ENCODE measurements around the gene SND1. TPM values are rescaled to one million over a fixed set of nuclear protein-coding genes. Genes with fewer than 3 reads are reported as not detected.

SND1 gene
- total and polyA plus RNA-seq, 4 donors: 59.4 to 214 (median 84.1) TPM

DNA sequence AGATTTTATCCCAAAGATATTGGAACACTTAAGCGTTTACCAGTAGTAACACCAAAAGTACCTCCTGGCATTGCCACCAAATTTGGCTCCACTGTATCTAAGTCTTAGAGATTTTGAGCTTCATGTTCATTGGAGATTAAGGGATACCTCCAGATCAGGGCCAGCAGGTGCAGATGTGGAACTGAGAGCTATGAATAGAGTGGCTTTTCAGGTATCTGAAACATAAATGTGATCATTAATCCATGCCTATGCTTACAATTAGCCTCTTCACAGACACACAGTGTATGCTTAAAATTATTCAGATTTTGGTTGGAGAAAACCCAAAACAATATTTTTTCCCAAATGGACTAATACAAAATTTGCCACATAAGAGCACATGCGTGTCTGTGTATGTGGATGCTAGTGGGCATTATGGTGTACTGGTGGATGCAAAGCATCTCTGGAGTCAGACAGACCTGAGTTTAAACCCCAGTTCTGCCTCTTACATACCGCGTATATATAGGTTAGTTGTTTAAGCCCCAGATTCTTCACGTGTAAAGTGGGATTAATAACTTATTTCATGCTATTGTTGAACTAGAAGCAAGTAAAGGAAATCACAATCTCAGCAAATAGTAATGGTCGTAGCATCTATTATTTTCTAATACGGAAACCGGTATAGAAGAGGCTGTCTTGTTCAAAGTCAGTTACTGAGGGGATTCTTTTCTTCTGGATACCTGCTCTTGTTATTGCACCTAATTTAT, 386.1 kb downstream of the SND1 start:
- Histone ChIP-seq H3K27ac (ENCODE audit: low read depth in 1 of 2, low read length in 2 of 2) (no peak overlapping the region), H3K4me1 (ENCODE audit: control insufficient read depth in 4 of 4, insufficient read depth in 4 of 4, low read length in 3 of 4) (peaks cover 0 to 3% (median 1%) of the 10 kb centered on the region in 4 donors), H3K4me3 (ENCODE audit: low read depth in 1 of 3, low read length in 3 of 3) (no peak overlapping the region), H3K27me3 (ENCODE audit: control insufficient read depth in 4 of 4, insufficient read depth in 4 of 4, low read length in 3 of 4) (no peaks in the 10 kb centered on the region), H3K9me3 (ENCODE audit: control insufficient read depth in 4 of 4, low read length in 3 of 4) (no peaks in the 10 kb centered on the region), H3K36me3 (ENCODE audit: control insufficient read depth in 4 of 4, insufficient read depth in 3 of 4, low read depth in 1 of 4, low read length in 3 of 4) (peaks cover 0 to 6% (median 3%) of the 10 kb centered on the region in 4 donors), H3K9ac (ENCODE audit: low read depth in 1 of 2, low read length in 2 of 2) (no peak overlapping the region)
- DNase-seq (ENCODE audit: low spot score): no peak
- no peak for TF ChIP-seq YY1 (IDR thresholded peaks at IDR 0.05)
- TF ChIP-seq, protein P1, sequence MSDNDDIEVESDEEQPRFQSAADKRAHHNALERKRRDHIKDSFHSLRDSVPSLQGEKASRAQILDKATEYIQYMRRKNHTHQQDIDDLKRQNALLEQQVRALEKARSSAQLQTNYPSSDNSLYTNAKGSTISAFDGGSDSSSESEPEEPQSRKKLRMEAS (IDR thresholded peaks at IDR 0.05): no peak
- TF ChIP-seq FOXA1 (IDR thresholded peaks at IDR 0.05): no peak
- TF ChIP-seq TAF1 (conservative IDR thresholded peaks at IDR 0.05): no peak
- no peak for TF ChIP-seq CTCF (IDR thresholded peaks at IDR 0.05; ENCODE audit: low read depth, low read length, missing input control)
- TF ChIP-seq RAD21 (IDR thresholded peaks at IDR 0.05): no peak
- no peak for TF ChIP-seq NR2F2 (IDR thresholded peaks at IDR 0.05)
- TF ChIP-seq GABPA (IDR thresholded peaks at IDR 0.05 in 1 of 2, conservative IDR thresholded peaks at IDR 0.05 in 1 of 2): no peak
- TF ChIP-seq RXRA (IDR thresholded peaks at IDR 0.05): no peak
- no peak for TF ChIP-seq ZBTB33 (IDR thresholded peaks at IDR 0.05)
- TF ChIP-seq HNF4G (IDR thresholded peaks at IDR 0.05): no peak
- no peak for TF ChIP-seq FOXA2 (IDR thresholded peaks at IDR 0.05)
- TF ChIP-seq ATF3 (IDR thresholded peaks at IDR 0.05): no peak
- TF ChIP-seq, protein P2, sequence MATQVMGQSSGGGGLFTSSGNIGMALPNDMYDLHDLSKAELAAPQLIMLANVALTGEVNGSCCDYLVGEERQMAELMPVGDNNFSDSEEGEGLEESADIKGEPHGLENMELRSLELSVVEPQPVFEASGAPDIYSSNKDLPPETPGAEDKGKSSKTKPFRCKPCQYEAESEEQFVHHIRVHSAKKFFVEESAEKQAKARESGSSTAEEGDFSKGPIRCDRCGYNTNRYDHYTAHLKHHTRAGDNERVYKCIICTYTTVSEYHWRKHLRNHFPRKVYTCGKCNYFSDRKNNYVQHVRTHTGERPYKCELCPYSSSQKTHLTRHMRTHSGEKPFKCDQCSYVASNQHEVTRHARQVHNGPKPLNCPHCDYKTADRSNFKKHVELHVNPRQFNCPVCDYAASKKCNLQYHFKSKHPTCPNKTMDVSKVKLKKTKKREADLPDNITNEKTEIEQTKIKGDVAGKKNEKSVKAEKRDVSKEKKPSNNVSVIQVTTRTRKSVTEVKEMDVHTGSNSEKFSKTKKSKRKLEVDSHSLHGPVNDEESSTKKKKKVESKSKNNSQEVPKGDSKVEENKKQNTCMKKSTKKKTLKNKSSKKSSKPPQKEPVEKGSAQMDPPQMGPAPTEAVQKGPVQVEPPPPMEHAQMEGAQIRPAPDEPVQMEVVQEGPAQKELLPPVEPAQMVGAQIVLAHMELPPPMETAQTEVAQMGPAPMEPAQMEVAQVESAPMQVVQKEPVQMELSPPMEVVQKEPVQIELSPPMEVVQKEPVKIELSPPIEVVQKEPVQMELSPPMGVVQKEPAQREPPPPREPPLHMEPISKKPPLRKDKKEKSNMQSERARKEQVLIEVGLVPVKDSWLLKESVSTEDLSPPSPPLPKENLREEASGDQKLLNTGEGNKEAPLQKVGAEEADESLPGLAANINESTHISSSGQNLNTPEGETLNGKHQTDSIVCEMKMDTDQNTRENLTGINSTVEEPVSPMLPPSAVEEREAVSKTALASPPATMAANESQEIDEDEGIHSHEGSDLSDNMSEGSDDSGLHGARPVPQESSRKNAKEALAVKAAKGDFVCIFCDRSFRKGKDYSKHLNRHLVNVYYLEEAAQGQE (IDR thresholded peaks at IDR 0.05): no peak
- TF ChIP-seq HNF4A (conservative IDR thresholded peaks at IDR 0.05): no peak
- TF ChIP-seq EGR1 (IDR thresholded peaks at IDR 0.05; ENCODE audit: low read depth in 2 of 2): no peak
- 98% methylated on average over 8 of the region's 8 CpGs for WGBS

Data from liver (tissue), 9 donors.